ENCODE results near the gene SERPINI1. TPM values are rescaled to one million over a fixed set of nuclear protein-coding genes. Genes with fewer than 3 reads are reported as not detected.

Gene SERPINI1
- total RNA-seq, 2 donors from 2014 or later: 6.2 to 11.0 TPM

- Histone ChIP-seq H3K4me3 (no peak overlapping the region), H3K9me3 (no peaks in the 10 kb centered on the region), H3K27ac (no peak overlapping the region), H3K36me3 (no peaks in the 10 kb centered on the region), H3K27me3 (replicated peaks; ENCODE audit: insufficient read depth) (no peaks in the 10 kb centered on the region), H3K4me1 (ENCODE audit: control insufficient read depth in 1 of 2, low read depth in 2 of 2) (peaks cover 5 to 27% of the 10 kb centered on the region in 2 donors)
- no peak for TF ChIP-seq CTCF (IDR thresholded peaks at IDR 0.05)
- ATAC-seq (ENCODE audit: insufficient number of reproducible peaks, low FRiP score, low read depth) (no peak), DNase-seq (ENCODE audit: low spot score) (no peak)
Observed at GRCh38 chr3:167872032-167872431, 136.5 kb downstream of the SERPINI1 start.

- TF ChIP-seq CTCF (IDR thresholded peaks at IDR 0.05): no peak
- Histone ChIP-seq H3K4me3 (no peak overlapping the region), H3K36me3 (no peaks in the 10 kb centered on the region), H3K27me3 (replicated peaks; ENCODE audit: insufficient read depth) (no peaks in the 10 kb centered on the region), H3K9me3 (no peaks in the 10 kb centered on the region), H3K4me1 (ENCODE audit: control insufficient read depth in 1 of 2, low read depth in 2 of 2) (peaks cover 8 to 32% of the 10 kb centered on the region in 2 donors), H3K27ac (no peak overlapping the region)
- DNase-seq (ENCODE audit: low spot score): no peak
- no peak for ATAC-seq (ENCODE audit: insufficient number of reproducible peaks, low FRiP score, low read depth)
Observed at GRCh38 chr3:167872941-167873340, 137.4 kb downstream of the SERPINI1 start.

GRCh38 chr3:167874671-167875372 is 139.3 kb downstream of the SERPINI1 start:
- Histone ChIP-seq H3K4me3 (no peak overlapping the region), H3K27ac (peak overlapping the region in 1 of 2 donors; percentile 37), H3K36me3 (no peaks in the 10 kb centered on the region), H3K27me3 (replicated peaks; ENCODE audit: insufficient read depth) (no peaks in the 10 kb centered on the region), H3K4me1 (ENCODE audit: control insufficient read depth in 1 of 2, low read depth in 2 of 2) (peaks cover 8 to 32% of the 10 kb centered on the region in 2 donors), H3K9me3 (no peaks in the 10 kb centered on the region)
- no peak for ATAC-seq (ENCODE audit: insufficient number of reproducible peaks, low FRiP score, low read depth)
- TF ChIP-seq CTCF (IDR thresholded peaks at IDR 0.05): no peak
- DNase-seq (ENCODE audit: low spot score): no peak

Other genes starting within 250 kb of the SERPINI1 start
- gene WDR49, start 81.8 kb upstream of the SERPINI1 start, total RNA-seq: under 1 TPM; 0.41 to 0.63 TPM
- gene PDCD10, start 829 bp upstream of the SERPINI1 start, total RNA-seq: 10 to 100 TPM; 55.5 to 77.3 TPM